Activated CD4-positive, alpha-beta T cell treated with anti-CD3 and anti-CD28 coated beads, Interleukin-2, amount 50 U/mL, for 24 hours (primary cell): ENCODE results near the gene SMIM12.

Experiments
- DNase-seq, 2 donors: peaks; one replicate each; pipeline ENCODE4 v3.0.0-alpha.2; 2020; ENCODE audit warnings: low read depth in 1 of 2, low spot score in 1 of 2

The SMIM12 gene, protein sequence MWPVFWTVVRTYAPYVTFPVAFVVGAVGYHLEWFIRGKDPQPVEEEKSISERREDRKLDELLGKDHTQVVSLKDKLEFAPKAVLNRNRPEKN

DNA sequence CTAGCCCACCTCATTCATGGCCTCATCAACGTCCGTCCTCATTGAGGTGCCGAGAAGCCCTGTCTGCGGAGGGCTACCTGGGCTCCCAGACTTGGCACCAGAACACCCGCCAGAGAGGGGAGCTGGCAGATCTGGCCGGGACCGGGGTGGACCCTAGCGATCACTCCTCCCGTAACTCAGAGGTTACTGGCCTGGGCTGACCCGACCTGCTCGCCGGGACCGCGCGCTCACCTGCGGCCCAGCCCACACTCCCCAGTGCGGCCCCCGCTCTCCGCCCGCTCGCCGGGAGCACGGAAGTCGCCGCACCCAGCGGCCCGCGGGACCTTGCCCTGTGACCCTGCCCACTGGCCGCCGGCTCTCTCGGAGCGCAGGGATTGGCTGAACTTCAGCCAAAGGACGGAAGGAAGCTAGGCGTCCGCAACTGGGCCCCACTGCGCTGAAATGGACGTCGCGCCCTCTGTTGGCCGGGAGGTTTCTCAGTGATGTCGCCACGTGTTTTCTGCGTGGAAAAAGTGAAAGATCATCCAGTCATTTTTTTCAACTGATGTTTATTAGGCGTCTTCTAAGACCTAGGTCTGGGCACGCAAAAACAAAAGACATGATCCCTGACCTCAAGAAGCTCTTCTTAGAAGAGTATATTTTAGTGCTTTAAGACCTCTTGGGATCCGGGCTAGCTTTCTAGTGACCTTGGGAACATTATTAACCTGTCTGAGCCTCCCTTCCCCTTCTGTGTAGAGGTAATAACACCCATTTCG, at the start of gene SMIM12:
Gene SMIM12, minus strand, starts transcription at position 304 of the 755 bp plus-strand sequence. CDS start 3,772 bp downstream, outside the sequence.
- DNase-seq = peak; percentile 82 to 91

DNA sequence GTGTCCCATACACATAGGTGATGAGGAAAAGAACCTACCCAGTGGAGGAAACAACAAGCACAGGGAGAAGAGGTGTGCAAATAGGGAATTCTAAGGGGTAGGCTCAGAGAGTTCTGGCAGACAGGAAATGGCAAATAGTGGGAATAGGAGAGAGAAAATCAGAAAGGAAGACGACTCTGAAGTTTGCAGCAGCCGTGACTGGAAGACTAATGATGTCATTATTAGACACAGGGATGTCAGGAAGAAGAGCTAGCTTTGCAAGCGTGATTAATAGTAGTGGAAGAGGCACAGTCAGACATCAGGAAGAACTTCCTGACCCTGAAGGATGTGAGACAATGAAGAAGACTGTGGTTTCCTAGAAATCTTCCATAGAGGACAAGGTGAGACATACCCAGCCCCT, 48.8 kb upstream of the SMIM12 start:
- DNase-seq = no peak

DNA sequence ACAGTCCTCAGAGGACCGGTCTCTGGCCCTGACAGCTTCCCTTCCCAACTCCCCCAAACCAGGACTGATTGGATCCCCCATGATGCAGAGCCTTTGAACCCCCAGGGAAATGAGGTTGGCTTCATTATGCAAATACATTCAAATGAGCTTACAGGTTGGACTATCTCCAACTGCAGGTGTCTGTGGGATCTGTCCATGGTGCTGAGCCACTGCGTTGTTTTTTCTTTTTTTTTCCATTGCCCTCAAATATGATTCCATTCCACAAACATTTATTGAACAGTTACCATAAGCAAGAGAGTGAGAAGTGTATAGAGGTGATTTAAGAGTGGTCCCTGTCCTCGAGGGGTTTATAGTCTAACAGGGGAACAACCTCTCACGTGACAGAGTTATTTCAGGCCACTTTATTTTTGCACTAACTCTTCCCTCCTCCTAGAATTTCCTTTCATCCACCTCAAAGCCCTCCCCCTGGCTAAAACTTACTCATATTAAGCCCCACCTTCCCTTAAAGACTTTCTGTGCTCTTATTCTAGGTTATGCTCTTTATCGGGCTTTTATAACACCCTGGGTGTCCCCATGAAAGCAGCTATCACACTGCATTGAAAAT, 48.0 kb upstream of the SMIM12 start:
- no peak for DNase-seq

DNA sequence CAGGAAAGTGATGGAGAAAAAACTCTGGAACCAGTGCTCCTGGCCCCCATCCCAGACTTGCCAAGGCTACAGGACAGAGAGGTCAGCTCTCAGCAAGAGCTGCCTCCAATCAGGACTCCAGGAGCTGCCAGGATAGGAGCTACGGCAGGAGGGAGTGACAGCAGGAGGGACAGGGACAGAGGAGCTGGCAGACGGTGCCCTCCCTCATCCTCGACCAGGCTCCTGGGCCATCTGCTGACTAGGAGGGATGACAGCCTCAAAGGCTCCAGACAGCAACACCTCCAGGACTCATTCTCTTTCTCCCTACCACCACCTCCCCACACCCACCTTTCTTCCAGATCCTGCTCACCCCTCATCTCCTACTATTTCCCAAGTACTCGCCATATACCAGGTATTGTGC, 47.2 kb upstream of the SMIM12 start:
- no peak for DNase-seq

DNA sequence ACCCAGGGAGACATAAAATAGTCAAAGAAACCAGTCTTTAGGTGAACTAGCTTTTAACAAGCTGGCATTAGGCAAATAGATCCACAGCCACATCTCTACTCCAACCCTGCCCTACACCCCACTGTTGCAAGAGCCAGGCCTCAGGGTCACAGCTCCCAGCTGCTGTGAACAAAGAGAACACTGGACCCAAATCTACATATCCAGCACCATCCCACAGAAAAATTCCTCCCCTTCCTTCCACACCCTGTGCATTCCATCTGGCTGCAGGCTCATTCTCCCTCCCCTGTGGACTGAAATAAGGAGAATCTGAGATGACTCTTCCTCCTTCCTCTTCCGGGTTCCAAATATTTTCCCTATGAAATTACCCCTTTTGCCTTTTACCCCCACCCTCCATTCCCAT, 46.7 kb upstream of the SMIM12 start:
- DNase-seq = no peak

DNA sequence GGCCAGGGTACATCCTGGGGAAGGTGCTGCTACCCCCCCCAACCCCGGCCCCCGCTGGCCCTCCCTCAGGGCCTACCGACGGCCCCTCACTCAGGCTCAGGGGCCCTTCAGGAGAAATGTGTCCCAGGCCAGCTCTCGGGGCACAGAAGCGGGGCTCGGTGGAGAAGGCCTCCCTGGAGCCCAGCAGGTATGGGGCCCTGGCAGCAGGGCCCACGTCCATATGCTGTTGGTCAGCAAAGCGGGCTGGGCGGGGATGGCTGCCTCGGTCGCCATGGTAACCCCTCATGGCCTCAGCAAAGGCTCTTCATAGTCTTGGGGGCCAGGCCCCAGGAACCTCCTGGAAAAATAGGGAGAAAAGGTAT, 45.5 kb upstream of the SMIM12 start:
- DNase-seq = no peak

DNA sequence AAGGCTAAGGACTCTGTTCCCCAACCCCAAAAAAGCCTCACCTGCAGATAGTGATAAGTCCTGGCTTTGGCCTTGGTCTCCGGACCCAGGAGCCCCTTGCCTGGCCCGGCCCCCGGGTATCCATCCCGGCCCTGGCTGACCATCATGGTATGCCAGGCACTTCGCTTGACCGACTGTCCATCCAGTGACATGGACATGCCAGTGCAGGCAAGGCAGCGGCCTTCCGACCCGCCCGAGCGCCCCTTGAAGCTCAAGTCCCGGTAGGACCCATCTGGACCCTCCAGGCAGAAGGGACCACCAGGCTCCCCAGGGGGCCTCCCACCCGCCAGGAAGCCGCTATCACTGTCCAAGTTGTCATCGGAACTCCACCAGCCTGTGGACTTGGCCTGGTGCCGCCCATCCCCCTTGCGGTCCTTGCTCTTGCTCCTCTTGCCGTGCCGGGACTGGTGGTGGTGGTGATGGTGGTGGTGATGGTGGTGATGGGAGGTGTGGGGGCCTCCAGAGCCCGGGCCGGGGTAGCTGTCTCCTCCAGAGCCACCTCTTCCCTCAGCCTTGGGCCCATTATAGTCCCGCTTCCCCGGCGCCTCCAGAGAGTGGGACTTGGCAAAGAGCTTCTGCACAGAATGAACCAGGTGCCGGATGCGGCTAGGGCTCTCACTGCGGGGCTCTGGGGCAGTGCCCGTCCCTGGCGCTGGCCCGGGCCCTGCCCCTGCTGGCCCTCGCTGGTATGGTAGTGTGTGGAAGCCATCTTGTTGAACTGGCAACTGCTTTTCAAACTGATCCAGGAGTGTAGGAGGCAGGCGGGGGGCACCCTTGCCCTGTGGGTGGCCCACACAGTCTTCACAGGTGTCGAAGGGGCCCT, 44.9 kb upstream of the SMIM12 start:
- no peak for DNase-seq

DNA sequence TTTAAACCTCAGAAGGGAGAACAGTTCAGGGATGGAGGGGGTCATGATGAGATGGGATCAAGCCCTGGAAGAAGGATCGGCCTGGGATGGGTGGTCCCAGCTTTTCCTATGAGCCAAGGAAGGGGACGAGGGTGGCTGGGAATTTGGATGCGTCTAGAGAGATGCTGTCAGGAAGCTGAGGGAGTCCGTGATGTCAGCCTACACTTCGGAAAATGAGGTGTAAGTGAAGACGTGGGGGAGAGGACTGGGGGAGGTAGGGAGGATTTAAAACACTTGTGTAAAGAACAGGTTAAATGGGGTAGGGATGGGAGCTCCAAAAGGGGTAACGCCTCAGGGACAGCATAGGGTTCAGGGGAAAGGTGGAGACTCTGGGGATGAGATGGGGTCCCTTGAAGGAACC, 42.4 kb upstream of the SMIM12 start:
- DNase-seq = no peak

DNA sequence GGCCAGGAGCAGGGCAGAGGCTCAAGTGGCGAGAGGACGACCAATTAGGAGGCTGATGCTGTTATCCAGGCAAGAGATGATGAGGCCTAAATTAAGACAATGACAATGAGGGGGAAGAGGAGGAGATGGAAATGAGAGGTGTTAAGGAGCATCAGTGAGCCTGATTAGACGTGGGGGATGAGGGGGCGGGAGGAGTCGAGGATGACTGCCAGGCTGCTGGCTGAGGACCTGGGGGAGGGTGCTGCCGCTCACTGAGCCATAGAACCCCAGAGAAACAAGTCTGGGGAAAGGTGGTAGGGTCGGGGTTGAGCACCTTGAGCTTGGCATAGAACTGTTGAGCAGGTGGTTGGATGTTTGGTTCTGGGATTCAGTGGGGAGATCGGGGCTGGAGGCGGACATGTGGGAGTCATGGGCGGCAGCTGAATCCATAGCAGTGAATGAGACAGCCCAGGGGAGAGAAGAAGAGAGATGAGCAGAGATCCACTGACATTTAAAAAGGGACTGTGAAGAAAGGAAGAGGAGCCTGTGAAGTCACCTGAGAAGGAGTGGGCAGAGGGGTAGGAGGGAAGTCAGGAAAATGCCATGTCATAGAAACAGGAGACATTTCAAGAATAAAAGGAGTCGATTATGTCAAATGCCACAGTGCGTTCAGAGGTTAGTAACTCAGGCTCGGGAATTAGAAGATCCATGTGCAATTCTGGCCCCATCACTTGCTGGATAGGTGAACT, 41.4 kb upstream of the SMIM12 start:
- DNase-seq = no peak

DNA sequence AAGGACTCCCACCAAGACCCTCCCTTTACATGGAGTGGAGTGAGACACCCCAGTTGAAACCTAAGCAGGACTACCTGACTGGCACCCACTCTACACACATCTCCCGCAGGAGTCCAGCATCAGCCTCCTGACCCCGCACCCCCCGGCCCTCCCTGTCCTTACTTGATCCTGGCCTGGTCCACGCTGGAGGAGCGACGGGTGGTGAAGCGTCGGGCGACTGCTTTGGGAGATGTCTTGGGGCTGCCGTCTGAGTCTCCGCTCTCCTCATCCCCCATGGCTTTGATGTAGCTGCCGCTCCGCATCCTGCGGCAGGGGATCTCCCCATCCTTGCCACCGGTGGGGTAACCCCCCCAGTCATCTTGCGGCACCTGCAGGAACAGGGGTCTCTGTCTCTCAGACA, 40.4 kb upstream of the SMIM12 start:
- DNase-seq = no peak

DNA sequence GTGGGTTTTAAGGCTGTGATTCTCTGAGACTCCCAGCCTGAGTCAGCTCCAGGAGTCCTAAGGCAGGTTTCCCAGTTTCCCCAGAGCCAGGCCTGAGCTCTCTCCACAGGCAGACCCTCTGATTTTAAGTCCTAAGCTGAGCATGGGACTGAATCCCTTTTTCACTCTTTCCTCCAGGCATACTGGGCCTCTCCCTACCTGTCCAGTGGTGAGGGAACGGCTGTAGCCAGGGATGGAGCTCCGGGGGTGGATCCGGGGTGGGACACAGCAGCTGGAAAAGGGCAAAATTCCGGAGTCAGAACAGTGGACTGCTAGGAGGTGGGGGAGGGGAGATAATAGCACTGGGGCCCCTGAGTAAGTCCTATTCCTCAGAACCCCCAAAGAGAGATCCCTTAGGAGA, 39.9 kb upstream of the SMIM12 start:
- no peak for DNase-seq

DNA sequence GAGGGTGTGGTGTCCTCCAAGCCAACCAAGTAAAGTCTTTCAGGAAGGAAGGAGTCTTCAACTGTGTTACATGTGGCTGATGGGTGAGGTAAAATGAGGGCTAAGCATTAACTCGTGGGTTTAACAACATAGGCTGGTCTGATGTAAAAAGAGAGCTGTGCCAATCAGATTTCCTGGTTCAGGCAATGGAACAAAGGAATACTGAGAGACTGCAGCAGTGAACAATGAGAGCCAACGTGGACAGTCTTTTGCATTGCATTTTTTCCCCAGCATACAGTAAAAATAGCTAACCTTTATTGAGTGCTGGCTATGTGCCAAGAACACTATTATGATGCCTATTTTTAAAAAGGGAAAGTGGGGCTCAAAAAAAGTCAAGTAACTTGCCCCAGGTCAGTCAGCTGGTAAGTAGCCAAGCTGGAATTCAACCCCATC, 38.8 kb upstream of the SMIM12 start:
- DNase-seq = no peak

DNA sequence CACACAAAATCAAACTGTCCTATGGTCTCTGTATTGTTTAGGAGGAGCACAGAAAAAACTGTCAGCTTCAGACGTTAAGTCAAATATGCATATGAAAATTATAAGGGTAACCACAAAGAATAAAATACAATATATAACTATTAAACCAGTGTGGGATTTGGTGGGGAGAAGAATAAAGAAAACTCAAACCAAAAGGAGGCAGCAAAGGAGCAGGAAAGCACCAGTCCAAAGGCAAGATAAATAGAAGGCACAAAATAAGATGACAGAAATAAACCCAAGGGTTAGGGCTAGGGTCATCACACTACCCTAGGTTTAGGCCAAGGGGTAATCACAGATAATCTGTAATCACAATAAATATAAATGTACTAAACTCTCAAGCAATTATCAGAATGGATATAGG, 37.1 kb upstream of the SMIM12 start:
- no peak for DNase-seq

DNA sequence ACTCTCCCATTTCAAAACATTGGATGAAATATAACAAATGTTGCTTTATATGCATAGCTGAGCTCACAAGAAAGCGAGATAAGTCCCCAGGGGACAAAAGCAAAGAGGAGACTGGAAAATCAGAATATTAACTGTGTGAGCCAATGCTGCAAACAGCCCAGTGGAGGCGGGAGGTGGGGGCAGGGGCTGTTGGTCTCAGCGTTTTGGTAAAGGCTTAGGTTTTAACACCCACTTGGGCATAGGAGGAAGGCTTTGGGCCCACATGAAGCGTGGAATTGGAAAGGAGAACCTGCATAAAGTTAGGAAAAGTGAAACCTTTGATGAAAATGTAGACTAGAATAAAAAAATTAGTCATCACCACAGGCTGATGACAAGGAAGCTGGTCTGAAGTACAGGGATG, 30.2 kb upstream of the SMIM12 start:
- DNase-seq = no peak

DNA sequence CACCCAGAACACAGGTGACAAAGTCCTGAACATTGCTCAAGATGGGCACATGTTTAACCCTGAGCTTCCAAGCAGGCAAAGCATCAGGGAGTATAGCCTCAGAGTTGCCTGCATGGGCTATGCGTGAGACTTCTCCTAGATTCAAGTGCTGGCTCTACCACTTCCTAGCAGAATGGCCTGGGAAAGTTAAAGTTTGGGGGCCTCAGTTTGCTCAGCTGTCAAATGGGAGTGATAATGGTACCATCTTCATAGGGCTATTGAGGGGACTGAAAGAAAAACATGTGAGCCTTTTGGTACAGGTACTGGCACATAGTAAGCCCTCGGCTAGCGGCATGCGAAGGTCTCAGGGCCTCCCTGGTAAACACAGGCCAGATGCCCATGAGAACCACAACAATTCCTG, 28.0 kb upstream of the SMIM12 start:
- no peak for DNase-seq

DNA sequence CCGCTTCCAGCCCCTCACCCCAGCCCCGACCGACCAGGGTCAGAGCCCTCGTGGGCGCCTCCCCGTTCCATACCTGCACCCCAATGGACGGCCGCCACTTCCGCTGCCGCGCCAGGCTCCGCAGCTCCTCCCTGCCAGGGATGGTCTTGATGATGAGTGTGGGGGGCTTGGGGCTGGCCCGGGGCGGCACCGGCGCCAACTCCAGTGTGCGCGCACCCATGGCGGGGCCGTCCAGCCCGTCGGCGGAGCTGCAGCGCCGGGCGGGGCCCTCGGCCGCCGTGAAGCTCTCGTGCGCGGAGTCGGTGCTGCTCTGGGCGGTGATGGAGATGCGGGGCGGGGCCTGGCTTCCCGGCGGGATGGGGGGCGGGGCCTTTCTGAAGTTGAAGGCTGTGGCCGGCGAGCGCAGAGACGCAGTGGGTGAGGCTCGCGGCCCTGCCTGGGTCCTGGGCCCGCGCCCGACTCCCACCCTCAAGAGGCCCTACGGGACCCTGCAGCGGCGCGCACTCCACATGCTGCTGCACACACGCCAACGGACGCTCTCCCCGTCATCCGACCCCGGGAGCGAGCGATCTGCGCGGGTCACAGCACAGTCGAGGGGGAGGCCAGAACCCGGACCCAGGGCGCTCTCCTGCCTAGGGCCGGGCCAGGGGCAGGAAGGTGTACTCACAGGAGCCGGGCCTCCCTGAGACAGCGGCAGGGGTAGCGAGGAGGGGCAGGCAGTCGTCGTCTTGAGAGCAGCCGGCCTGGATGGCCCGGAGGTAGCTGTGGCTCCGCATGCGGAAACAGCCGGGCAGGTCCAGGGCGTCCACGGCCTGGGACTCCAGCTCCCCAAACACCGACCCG, 26.1 kb upstream of the SMIM12 start:
- peak in 1 of 2 donors; percentile 20 for DNase-seq

DNA sequence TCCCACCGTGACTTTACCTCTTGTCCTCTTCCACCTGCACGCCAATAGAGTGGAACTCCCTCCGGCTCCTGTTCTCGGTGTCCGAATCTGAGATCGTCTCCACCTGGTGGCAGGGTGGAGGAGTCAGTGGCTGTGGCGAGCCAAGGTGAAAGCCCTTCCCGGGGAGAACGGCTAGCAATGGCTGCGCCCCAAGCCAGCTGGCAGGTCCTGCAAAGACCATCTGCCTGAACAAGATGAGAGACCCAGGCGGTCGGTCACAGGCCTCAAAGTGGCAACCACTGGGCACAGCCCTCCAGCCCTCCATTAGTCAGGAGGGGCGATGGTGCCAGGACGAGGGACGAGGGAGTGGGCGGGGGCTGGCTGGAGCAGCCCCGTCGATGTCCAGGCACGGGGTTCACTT, 25.4 kb upstream of the SMIM12 start:
- no peak for DNase-seq

DNA sequence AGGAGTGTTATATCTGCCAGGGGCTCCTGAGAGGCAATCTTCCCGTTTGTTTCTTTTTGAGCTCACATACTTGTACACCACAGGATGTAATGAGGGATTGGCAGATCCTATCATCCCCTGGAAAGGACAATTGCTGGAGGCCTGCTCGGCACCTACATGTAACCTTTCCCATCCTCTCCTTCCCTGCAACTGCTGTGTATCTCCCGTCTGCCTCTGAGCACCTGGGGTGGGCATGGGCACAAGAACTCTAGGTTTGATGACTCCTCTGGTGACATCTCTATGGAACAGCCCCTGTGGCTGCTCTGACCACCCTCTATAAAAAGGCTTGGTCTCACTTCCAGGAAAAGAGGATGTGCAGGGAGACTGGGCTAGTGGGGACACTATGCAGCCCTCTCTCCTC, 25.0 kb upstream of the SMIM12 start:
- no peak for DNase-seq

DNA sequence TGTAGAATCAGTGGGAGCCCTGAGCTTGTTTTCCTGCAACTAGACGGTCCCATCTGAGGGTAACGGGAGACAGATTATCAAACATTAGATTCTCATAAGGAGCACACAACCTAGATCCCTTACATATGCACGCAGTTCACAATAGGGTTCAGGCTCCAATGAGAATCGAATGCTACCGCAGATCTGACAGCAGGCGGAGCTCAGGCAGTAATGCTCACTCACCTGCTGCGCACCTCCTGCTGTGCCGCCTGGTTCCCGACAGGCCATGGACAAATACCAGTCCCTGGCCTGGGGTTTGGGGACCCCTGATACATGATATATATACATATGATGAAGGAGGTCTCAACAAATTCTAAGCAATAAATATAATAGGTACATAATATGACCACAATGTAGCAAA, 19.7 kb upstream of the SMIM12 start:
- no peak for DNase-seq

DNA sequence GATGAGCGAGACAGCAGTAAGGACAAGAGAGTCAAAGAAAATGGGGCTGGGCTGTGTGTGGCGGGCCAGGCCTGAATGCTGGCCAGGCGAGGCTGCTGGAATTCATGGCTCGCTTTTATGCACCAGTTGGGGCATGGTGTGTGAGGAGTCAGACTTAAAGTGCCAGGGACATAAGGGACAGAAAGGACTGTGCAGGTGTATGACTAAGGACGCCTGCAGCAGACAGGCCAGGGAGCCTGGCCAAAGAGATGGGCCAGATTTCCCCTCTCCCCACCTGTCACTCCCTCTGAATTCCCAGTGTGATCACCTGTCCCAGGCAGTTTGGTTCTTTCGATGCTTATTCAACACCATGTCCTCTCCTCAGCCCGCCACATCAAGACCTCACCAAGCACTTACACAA, 16.9 kb upstream of the SMIM12 start:
- DNase-seq = no peak
